H1 (cell line): Measurements from ENCODE around the gene ITM2B. TPM values are rescaled to one million over a fixed set of nuclear protein-coding genes. Genes with fewer than 3 reads are reported as not detected.

Experiments used
- CTCF ChIA-PET: fragments of 300-600 bp; sonication (Branson Sonifier 250); formaldehyde crosslinking; loops from one replicate; lab custom pipeline; 2021; ENCODE audit not compliant: partially characterized antibody; lab: Charles Lee
- POLR2A ChIA-PET: fragments of 300-600 bp; sonication (Branson Sonifier 250); formaldehyde crosslinking; loops from one replicate; lab custom pipeline; 2021; ENCODE audit warnings: inconsistent platforms; ENCODE audit not compliant: partially characterized antibody; lab: Charles Lee
- DNase-seq, 2 experiments: peaks; one replicate each; pipeline versions ENCODE4 v3.0.0 to v3.0.0-alpha.2; 2010 to 2022; ENCODE audit warnings: low spot score in 2 of 2, low read depth in 1 of 2, mixed read lengths in 1 of 2
- FAIRE-seq: peaks from 2 replicates; lab custom pipeline; 2011; peaks lifted over from hg19 to GRCh38; lab: Jason Lieb, UNC
- H2AFZ ChIP-seq: 2 replicates; pipeline ENCODE4 v1.8.1; 2012; ENCODE audit warnings: low read length, inconsistent platforms
- H2AK5ac ChIP-seq: 2 replicates; pipeline ENCODE4 v1.6.1; 2013; ENCODE audit warnings: low read depth, low read length
- H2BK120ac ChIP-seq: replicated peaks from 2 replicates; pipeline ENCODE3; 2013; ENCODE audit warnings: low read depth, low read length, inconsistent platforms
- H2BK12ac ChIP-seq: 2 replicates; pipeline ENCODE4 v1.6.1; 2013; ENCODE audit warnings: low read depth, low read length
- H2BK15ac ChIP-seq: 2 replicates; pipeline ENCODE4 v1.6.1; 2013; ENCODE audit warnings: low read length
- H2BK20ac ChIP-seq: 2 replicates; pipeline ENCODE4 v1.6.1; 2013; ENCODE audit warnings: low read length
- H2BK5ac ChIP-seq: 2 replicates; pipeline ENCODE4 v1.6.1; 2013; ENCODE audit warnings: low read depth, low read length
- H3K14ac ChIP-seq: 2 replicates; pipeline ENCODE4 v1.6.1; 2013; ENCODE audit warnings: inconsistent platforms; ENCODE audit not compliant: insufficient read length
- H3K18ac ChIP-seq: 2 replicates; pipeline ENCODE4 v1.6.1; 2013; ENCODE audit warnings: low read length; ENCODE audit errors: extremely low read depth
- H3K23ac ChIP-seq: 2 replicates; pipeline ENCODE4 v1.6.1; 2013; ENCODE audit warnings: inconsistent platforms; ENCODE audit not compliant: insufficient read length
- H3K23me2 ChIP-seq: 2 replicates; pipeline ENCODE4 v1.6.1; 2013; ENCODE audit warnings: low read depth, low read length
- H3K27ac ChIP-seq: 2 replicates; pipeline ENCODE4 v1.6.1; 2011; ENCODE audit warnings: low read depth, low read length, inconsistent platforms
- H3K27me3 ChIP-seq, 4 experiments: replicated peaks in 1 of 4; 1 replicate in 1 of 4; 2 replicates in 3 of 4; pipeline versions ENCODE4 v1.6.1 to v1.8.1; 2011 to 2013; ENCODE audit warnings: low read length in 3 of 4, mild to moderate bottlenecking in 3 of 4, inconsistent platforms in 2 of 4, mixed read lengths in 2 of 4, moderate library complexity in 1 of 4; ENCODE audit not compliant: control insufficient read depth in 3 of 4, insufficient read depth in 3 of 4; ENCODE audit errors: extremely low read depth in 1 of 4
- H3K36me3 ChIP-seq, 4 experiments: 2 replicates each; pipeline versions ENCODE4 v1.6.1 to v1.8.1; 2011 to 2013; ENCODE audit warnings: mild to moderate bottlenecking in 4 of 4, low read length in 3 of 4, moderate library complexity in 2 of 4, control low read depth in 1 of 4, inconsistent platforms in 1 of 4; ENCODE audit not compliant: insufficient read depth in 4 of 4, control insufficient read depth in 2 of 4
- H3K4ac ChIP-seq: replicated peaks from 2 replicates; pipeline ENCODE3; 2013; ENCODE audit warnings: low read length, low read depth, mixed read lengths, inconsistent platforms; ENCODE audit not compliant: insufficient read length
- H3K4me1 ChIP-seq, 4 experiments: replicated peaks in 1 of 4; 1 replicate in 1 of 4; 2 replicates in 3 of 4; pipeline versions ENCODE4 v1.6.1 to v1.8.1; 2011 to 2013; ENCODE audit warnings: low read length in 3 of 4, inconsistent platforms in 2 of 4, mixed read lengths in 1 of 4; ENCODE audit not compliant: insufficient read depth in 4 of 4, control insufficient read depth in 3 of 4
- H3K4me2 ChIP-seq, 2 experiments: 2 replicates each; pipeline versions ENCODE4 v1.6.1 to v1.8.1; 2011 to 2013; ENCODE audit warnings: low read depth in 2 of 2, low read length in 2 of 2, control low read depth in 1 of 2, inconsistent platforms in 1 of 2, mild to moderate bottlenecking in 1 of 2; ENCODE audit not compliant: insufficient read depth in 1 of 2
- H3K4me3 ChIP-seq, 4 experiments: fragments of 200-600, 300-600 bp in 1 of 4; sonication (generic), shearing (Covaris generic), sonication (Bioruptor Twin) in 1 of 4; 2 replicates each; pipeline versions ENCODE4 v1.5.1 to v1.8.1; 2011 to 2016; ENCODE audit warnings: low read length in 4 of 4, low read depth in 3 of 4, control low read depth in 2 of 4, inconsistent platforms in 2 of 4, mild to moderate bottlenecking in 2 of 4, mixed read lengths in 1 of 4, moderate library complexity in 1 of 4; ENCODE audit not compliant: insufficient read depth in 2 of 4; ENCODE audit errors: extremely low read depth in 1 of 4
- H3K56ac ChIP-seq: replicated peaks from 2 replicates; pipeline ENCODE3; 2013; ENCODE audit warnings: low read depth, mild to moderate bottlenecking, mixed read lengths, low read length, inconsistent platforms; ENCODE audit not compliant: insufficient read length
- H3K79me1 ChIP-seq: 2 replicates; pipeline ENCODE4 v1.6.1; 2013; ENCODE audit warnings: low read depth, low read length, control low read depth
- H3K79me2 ChIP-seq, 2 experiments: 2 replicates each; pipeline versions ENCODE4 v1.6.1 to v1.8.1; 2012 to 2013; ENCODE audit warnings: low read length in 2 of 2, mild to moderate bottlenecking in 2 of 2, inconsistent platforms in 1 of 2; ENCODE audit not compliant: insufficient read depth in 2 of 2, control insufficient read depth in 1 of 2
- H3K9ac ChIP-seq, 4 experiments: replicated peaks in 1 of 4; 1 replicate in 1 of 4; 2 replicates in 3 of 4; pipeline versions ENCODE4 v1.6.1 to v1.8.1; 2011 to 2013; ENCODE audit warnings: low read depth in 3 of 4, low read length in 3 of 4, control low read depth in 2 of 4, mild to moderate bottlenecking in 2 of 4, moderate library complexity in 2 of 4, inconsistent platforms in 1 of 4; ENCODE audit errors: extremely low read depth in 1 of 4
- H3K9me3 ChIP-seq, 2 experiments: 2 replicates each; pipeline versions ENCODE4 v1.6.1 to v1.8.1; 2012 to 2013; ENCODE audit warnings: mild to moderate bottlenecking in 2 of 2, moderate library complexity in 2 of 2, control low read depth in 1 of 2, inconsistent platforms in 1 of 2, low read depth in 1 of 2, low read length in 1 of 2, mixed read lengths in 1 of 2; ENCODE audit not compliant: insufficient read depth in 2 of 2
- H4K20me1 ChIP-seq, 2 experiments: replicated peaks in 1 of 2; 2 replicates each; pipeline versions ENCODE3 to v1.8.1; 2011 to 2013; ENCODE audit warnings: inconsistent platforms in 2 of 2, low read length in 2 of 2, mild to moderate bottlenecking in 1 of 2; ENCODE audit not compliant: insufficient read depth in 2 of 2, control insufficient read depth in 1 of 2
- H4K5ac ChIP-seq: 2 replicates; pipeline ENCODE4 v1.6.1; 2013; ENCODE audit warnings: low read length, low read depth, mixed read lengths, inconsistent platforms; ENCODE audit not compliant: insufficient read length
- H4K8ac ChIP-seq: 2 replicates; pipeline ENCODE4 v1.8.0; 2013; ENCODE audit warnings: mild to moderate bottlenecking, moderate library complexity, low read length, inconsistent platforms; ENCODE audit not compliant: insufficient read depth; ENCODE audit errors: extremely low read depth
- H4K91ac ChIP-seq: replicated peaks from 2 replicates; pipeline ENCODE3; 2013; ENCODE audit warnings: low read length, mixed read lengths, inconsistent platforms; ENCODE audit not compliant: insufficient read length
- BACH1 ChIP-seq: IDR thresholded peaks from 2 replicates; pipeline ENCODE4 v1.6.1; 2012; ENCODE audit warnings: low read length, improper control_type of control experiment
- BCL11A ChIP-seq, 2 experiments: IDR thresholded peaks; one replicate each; pipeline ENCODE4 v1.6.1; 2011; ENCODE audit warnings: low read depth in 2 of 2, low read length in 2 of 2, mild to moderate bottlenecking in 2 of 2
- CBX8 ChIP-seq: fragments of 300-800, 300-1000 bp; sonication (generic); IDR thresholded peaks from 2 replicates; pipeline ENCODE4 v1.7.1; 2016; ENCODE audit warnings: low read depth, low read length, borderline replicate concordance
- CEBPB ChIP-seq: IDR thresholded peaks from 2 replicates; pipeline ENCODE4 v1.6.1; 2012; ENCODE audit warnings: low read depth, low read length
- CTBP2 ChIP-seq: IDR thresholded peaks from 2 replicates; pipeline ENCODE4 v1.7.0; 2011; ENCODE audit warnings: borderline replicate concordance, mild to moderate bottlenecking, moderate library complexity, mixed read lengths, low read length; ENCODE audit not compliant: insufficient read depth, insufficient read length
- POU5F1 ChIP-seq: IDR thresholded peaks from 2 replicates; pipeline ENCODE4 v1.6.1; 2011; ENCODE audit warnings: low read depth, mild to moderate bottlenecking, low read length, moderate library complexity
- SRF ChIP-seq: IDR thresholded peaks from 2 replicates; pipeline ENCODE4 v1.6.1; 2011; ENCODE audit warnings: mild to moderate bottlenecking, low read depth, low read length, moderate library complexity
- TAF7 ChIP-seq: optimal IDR thresholded peaks from 2 replicates; pipeline ENCODE3; 2011; ENCODE audit warnings: low read depth, mild to moderate bottlenecking, inconsistent platforms, low read length, moderate library complexity, borderline replicate concordance
- WGBS, 2 experiments: shearing (Covaris generic) in 1 of 2; methylation state at CpG; one replicate each; pipeline versions ENCODE4 v1.1.6 to v1.1.7; 2013 to 2015; ENCODE audit warnings: low lambda C conversion rate in 2 of 2, mixed read lengths in 2 of 2, inconsistent platforms in 1 of 2, low coverage in 1 of 2, missing lambda C conversion rate in 1 of 2; ENCODE audit not compliant: insufficient replicate concordance in 2 of 2, insufficient coverage in 1 of 2, insufficient read length in 1 of 2; ENCODE audit errors: extremely low coverage in 1 of 2, missing lambda C conversion rate in 1 of 2; 5-methylcytosine and 5-hydroxymethylcytosine counted together
- polyA plus RNA-seq, 7 experiments: library from polyadenylated mRNA; depleted of rRNA in 3 of 7; stranded (reverse) in 5 of 7; unstranded in 2 of 7; fragments of >200 nt in 5 of 7; fragments of 200-250 nt in 2 of 7; gene quantifications; 1 replicate in 5 of 7; 2 replicates in 1 of 7; 4 replicates in 1 of 7; pipeline versions ENCODE4 v1.2.1 to v1.2.3, GENCODE V29; 2011 to 2013; ENCODE audit warnings: missing spikeins in 2 of 7, mixed read lengths in 2 of 7
- total RNA-seq: library from RNA; stranded (reverse); fragmentation: NEBNext Ultra II Directional; extraction: Animal tissue kit (Norgen Biotek cat#: 25700); gene quantifications from 2 replicates; pipeline ENCODE4 v1.2.1, GENCODE V29; 2021

The ITM2B gene
- total and polyA plus RNA-seq, 2 of the 8 experiments (the other 6 are each of a cell fraction or from before 2014, with no cell fraction given), result 132 to 184 TPM

DNA sequence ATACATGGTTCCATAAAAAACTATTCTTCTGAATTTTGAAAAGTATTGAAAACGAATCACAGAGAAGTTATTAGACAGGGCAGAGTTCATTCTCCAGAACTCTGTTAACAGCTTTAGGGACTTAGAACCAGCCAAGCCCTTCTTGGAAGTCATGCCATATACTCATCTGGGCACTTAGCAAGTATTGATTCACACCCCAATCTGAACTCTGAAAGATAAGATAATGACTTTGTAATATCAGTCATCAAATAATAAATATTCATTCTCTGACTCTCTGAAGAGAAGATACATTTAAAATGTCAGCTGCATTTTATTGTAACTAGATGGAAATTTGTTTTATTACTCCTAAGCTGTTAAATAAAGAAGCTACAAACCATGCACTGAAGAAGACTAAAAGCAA lies 43.8 kb upstream of the ITM2B start:
- no peak overlapping the region for H3K56ac ChIP-seq
- no peak overlapping the region for H3K14ac ChIP-seq
- H2BK5ac ChIP-seq, result no peak overlapping the region
- no peak overlapping the region for H3K27ac ChIP-seq
- no peak overlapping the region for H2BK12ac ChIP-seq
- H4K20me1 ChIP-seq, result no peaks in the 10 kb centered on the region
- H3K4me1 ChIP-seq, result peaks cover 0 to 5% (median 0%) of the 10 kb centered on the region in 4 experiments; a peak in 1 of 7 replicates
- H4K5ac ChIP-seq, result no peak overlapping the region
- H4K91ac ChIP-seq, result no peak overlapping the region
- no peak overlapping the region for H2AFZ ChIP-seq
- no peaks in the 10 kb centered on the region for H3K23me2 ChIP-seq
- H3K9ac ChIP-seq, result no peak overlapping the region
- WGBS, 2 experiments, result 95% methylated on average over 1 of the region's 1 CpG; no CpG with 5 or more reads in 1 of the 2 experiments
- H3K4me2 ChIP-seq, result no peak overlapping the region
- no peak overlapping the region for H4K8ac ChIP-seq
- no peaks in the 10 kb centered on the region for H3K9me3 ChIP-seq
- H2BK20ac ChIP-seq, result no peak overlapping the region
- DNase-seq (no peak), FAIRE-seq (no peak)
- no peak overlapping the region for H2BK15ac ChIP-seq
- ChIA-PET CTCF (interaction anchor here (0.9 to 3.3 kb wide), 3 partner anchors 10 to 407 kb away, joined by 4 to 15 read pairs (median 7); no protein-coding TSS in a partner anchor), POLR2A (interaction anchor here (1.1 kb wide), 1 partner anchor 9 kb away, joined by 3 read pairs; no protein-coding TSS in a partner anchor)
- no peak overlapping the region for H3K18ac ChIP-seq
- H2AK5ac ChIP-seq, result no peak overlapping the region
- H3K4ac ChIP-seq, result no peak overlapping the region
- H2BK120ac ChIP-seq, result no peak overlapping the region
- H3K27me3 ChIP-seq, result no peaks in the 10 kb centered on the region
- H3K23ac ChIP-seq, result no peak overlapping the region
- H3K4me3 ChIP-seq, result no peak overlapping the region
- H3K79me2 ChIP-seq, result no peaks in the 10 kb centered on the region
- H3K79me1 ChIP-seq, result no peaks in the 10 kb centered on the region
- no peaks in the 10 kb centered on the region for H3K36me3 ChIP-seq
- TF ChIP-seq BCL11A (IDR thresholded peaks at IDR 0.05; ENCODE audit: low read depth in 2 of 2, low read length in 2 of 2), result no peak
- TF ChIP-seq POU5F1, result no peak
- TF ChIP-seq TAF7, result no peak
- TF ChIP-seq CEBPB, result no peak
- TF ChIP-seq BACH1, result no peak
- TF ChIP-seq SRF, result no peak
- no peak for TF ChIP-seq CBX8
- TF ChIP-seq CTBP2, result no peak
